ENCODE results near the gene FMNL2. TPM values are rescaled to one million over a fixed set of nuclear protein-coding genes. Genes with fewer than 3 reads are reported as not detected.

Gene FMNL2
- polyA plus RNA-seq, 3 donors: 0.28 to 3.2 (median 0.71) TPM

DNA sequence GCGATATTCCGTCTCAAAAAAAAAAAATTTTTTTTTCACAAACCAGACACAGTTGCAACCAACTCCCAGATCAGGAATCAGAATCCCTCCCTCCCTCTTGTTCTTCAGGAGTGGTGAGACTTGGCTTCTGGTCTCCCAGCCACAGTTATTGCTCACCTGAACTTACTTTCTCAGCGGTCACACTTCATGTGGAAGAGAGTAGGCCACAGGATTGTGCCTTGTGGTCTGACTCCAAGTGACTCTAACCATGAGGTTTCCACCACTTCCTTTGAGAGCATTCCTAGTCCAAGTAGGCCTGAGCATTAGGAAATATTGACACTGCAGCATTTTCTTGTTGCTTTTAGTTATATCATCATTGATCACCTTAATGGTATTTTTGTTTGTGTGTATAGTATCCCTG is 12.1 kb downstream of the FMNL2 start:
- 57% methylated on average over 1 of the region's 3 CpGs for WGBS (ENCODE audit: insufficient coverage)
- TF ChIP-seq, protein P1, sequence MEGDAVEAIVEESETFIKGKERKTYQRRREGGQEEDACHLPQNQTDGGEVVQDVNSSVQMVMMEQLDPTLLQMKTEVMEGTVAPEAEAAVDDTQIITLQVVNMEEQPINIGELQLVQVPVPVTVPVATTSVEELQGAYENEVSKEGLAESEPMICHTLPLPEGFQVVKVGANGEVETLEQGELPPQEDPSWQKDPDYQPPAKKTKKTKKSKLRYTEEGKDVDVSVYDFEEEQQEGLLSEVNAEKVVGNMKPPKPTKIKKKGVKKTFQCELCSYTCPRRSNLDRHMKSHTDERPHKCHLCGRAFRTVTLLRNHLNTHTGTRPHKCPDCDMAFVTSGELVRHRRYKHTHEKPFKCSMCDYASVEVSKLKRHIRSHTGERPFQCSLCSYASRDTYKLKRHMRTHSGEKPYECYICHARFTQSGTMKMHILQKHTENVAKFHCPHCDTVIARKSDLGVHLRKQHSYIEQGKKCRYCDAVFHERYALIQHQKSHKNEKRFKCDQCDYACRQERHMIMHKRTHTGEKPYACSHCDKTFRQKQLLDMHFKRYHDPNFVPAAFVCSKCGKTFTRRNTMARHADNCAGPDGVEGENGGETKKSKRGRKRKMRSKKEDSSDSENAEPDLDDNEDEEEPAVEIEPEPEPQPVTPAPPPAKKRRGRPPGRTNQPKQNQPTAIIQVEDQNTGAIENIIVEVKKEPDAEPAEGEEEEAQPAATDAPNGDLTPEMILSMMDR (IDR thresholded peaks at IDR 0.05): no peak
- no peak overlapping the region for H3K4me3 Mint-ChIP-seq
- no peaks in the 10 kb centered on the region for H3K4me1 ChIP-seq (ENCODE audit: control insufficient read depth in 1 of 2, insufficient read depth in 2 of 2, low read length in 2 of 2)
- no peak for DNase-seq
- no peaks in the 10 kb centered on the region for H3K79me2 ChIP-seq (ENCODE audit: insufficient read depth, low read length)
- H3K4me1 Mint-ChIP-seq: no peaks in the 10 kb centered on the region
- peaks cover 0 to 3% (median 0%) of the 10 kb centered on the region in 7 donors for H3K9me3 Mint-ChIP-seq
- H2AFZ ChIP-seq (ENCODE audit: insufficient read depth, low read depth, low read length, poor library complexity, severe bottlenecking): no peak overlapping the region
- no peak overlapping the region for H3K27ac Mint-ChIP-seq
- no peaks in the 10 kb centered on the region for H4K20me1 ChIP-seq (ENCODE audit: insufficient read depth, low read length)
- intact Hi-C loops (cut with micrococcal nuclease): no loop called here
- no peak overlapping the region for H3K4me3 ChIP-seq (replicated peaks in 1 of 3; ENCODE audit: low read depth in 2 of 3, low read length in 3 of 3)
- no peak overlapping the region for H3K4me2 ChIP-seq (replicated peaks; ENCODE audit: extremely low read depth, low read length, poor library complexity, severe bottlenecking)
- H3K9ac ChIP-seq (ENCODE audit: insufficient read depth, low read length, poor library complexity, severe bottlenecking): no peak overlapping the region
- H3K36me3 ChIP-seq (replicated peaks in 1 of 2; ENCODE audit: control insufficient read depth in 1 of 2, insufficient read depth in 2 of 2, low read length in 2 of 2): no peaks in the 10 kb centered on the region
- no peaks in the 10 kb centered on the region for H3K36me3 Mint-ChIP-seq
- peaks cover 0 to 4% (median 0%) of the 10 kb centered on the region in 3 donors for H3K27me3 Mint-ChIP-seq (ENCODE audit: low read depth in 3 of 3)
- no peaks in the 10 kb centered on the region for H3K9me3 ChIP-seq (replicated peaks in 1 of 2; ENCODE audit: control insufficient read depth in 1 of 2, insufficient read depth in 1 of 2, low read length in 2 of 2)
- no peak overlapping the region for H3K27ac ChIP-seq (ENCODE audit: low read depth in 1 of 2, low read length in 2 of 2)
- no peaks in the 10 kb centered on the region for H3K27me3 ChIP-seq (ENCODE audit: control insufficient read depth in 2 of 2, insufficient read depth in 2 of 2, low read length in 2 of 2)

DNA sequence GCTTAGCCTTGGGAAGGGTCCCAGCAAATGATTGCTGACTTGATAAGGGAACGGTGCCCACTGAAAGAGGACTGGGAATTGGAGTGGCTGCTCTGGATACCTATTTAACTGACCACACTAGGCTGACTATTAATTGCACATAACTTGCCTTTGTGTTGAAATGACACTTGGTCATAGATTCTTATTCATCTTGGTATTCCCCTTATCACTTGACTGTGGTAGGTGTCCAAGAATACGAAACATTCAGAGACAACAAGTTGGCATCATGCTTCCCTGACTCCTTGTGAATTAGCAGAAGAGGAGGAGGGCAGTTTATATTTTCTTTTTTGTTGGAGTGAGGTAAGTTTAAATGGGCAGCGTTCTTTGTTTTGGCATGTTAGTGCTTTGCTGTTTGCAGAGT is 13.4 kb downstream of the FMNL2 start:
- Mint-ChIP-seq H3K4me1 (no peaks in the 10 kb centered on the region), H3K9me3 (peaks cover 0 to 3% (median 0%) of the 10 kb centered on the region in 7 donors), H3K4me3 (no peak overlapping the region), H3K27ac (no peak overlapping the region), H3K36me3 (no peaks in the 10 kb centered on the region), H3K27me3 (ENCODE audit: low read depth in 3 of 3) (peaks cover 0 to 4% (median 0%) of the 10 kb centered on the region in 3 donors)
- intact Hi-C loops (cut with micrococcal nuclease): no loop called here
- Histone ChIP-seq H3K4me3 (replicated peaks in 1 of 3; ENCODE audit: low read depth in 2 of 3, low read length in 3 of 3) (no peak overlapping the region), H2AFZ (ENCODE audit: insufficient read depth, low read depth, low read length, poor library complexity, severe bottlenecking) (no peak overlapping the region), H4K20me1 (ENCODE audit: insufficient read depth, low read length) (no peaks in the 10 kb centered on the region), H3K4me2 (replicated peaks; ENCODE audit: extremely low read depth, low read length, poor library complexity, severe bottlenecking) (no peak overlapping the region), H3K36me3 (replicated peaks in 1 of 2; ENCODE audit: control insufficient read depth in 1 of 2, insufficient read depth in 2 of 2, low read length in 2 of 2) (no peaks in the 10 kb centered on the region), H3K4me1 (ENCODE audit: control insufficient read depth in 1 of 2, insufficient read depth in 2 of 2, low read length in 2 of 2) (no peaks in the 10 kb centered on the region), H3K9me3 (replicated peaks in 1 of 2; ENCODE audit: control insufficient read depth in 1 of 2, insufficient read depth in 1 of 2, low read length in 2 of 2) (no peaks in the 10 kb centered on the region), H3K27me3 (ENCODE audit: control insufficient read depth in 2 of 2, insufficient read depth in 2 of 2, low read length in 2 of 2) (no peaks in the 10 kb centered on the region), H3K79me2 (ENCODE audit: insufficient read depth, low read length) (no peaks in the 10 kb centered on the region), H3K9ac (ENCODE audit: insufficient read depth, low read length, poor library complexity, severe bottlenecking) (no peak overlapping the region), H3K27ac (ENCODE audit: low read depth in 1 of 2, low read length in 2 of 2) (no peak overlapping the region)
- WGBS (ENCODE audit: insufficient coverage): no CpG with 5 or more reads among the region's 3 CpGs
- DNase-seq: peak in 1 of 3 donors; percentile 42
- TF ChIP-seq, protein P1 (IDR thresholded peaks at IDR 0.05): no peak
